Activated T-cell treated with anti-CD3 and anti-CD28 coated beads, Interleukin-2, amount 50 U/mL, for 1 hour (primary cell): ENCODE results near the gene SMOC1.

Experiments
- DNase-seq: peaks from one replicate; pipeline ENCODE4 v3.0.0-alpha.2; 2020

Gene SMOC1

DNA sequence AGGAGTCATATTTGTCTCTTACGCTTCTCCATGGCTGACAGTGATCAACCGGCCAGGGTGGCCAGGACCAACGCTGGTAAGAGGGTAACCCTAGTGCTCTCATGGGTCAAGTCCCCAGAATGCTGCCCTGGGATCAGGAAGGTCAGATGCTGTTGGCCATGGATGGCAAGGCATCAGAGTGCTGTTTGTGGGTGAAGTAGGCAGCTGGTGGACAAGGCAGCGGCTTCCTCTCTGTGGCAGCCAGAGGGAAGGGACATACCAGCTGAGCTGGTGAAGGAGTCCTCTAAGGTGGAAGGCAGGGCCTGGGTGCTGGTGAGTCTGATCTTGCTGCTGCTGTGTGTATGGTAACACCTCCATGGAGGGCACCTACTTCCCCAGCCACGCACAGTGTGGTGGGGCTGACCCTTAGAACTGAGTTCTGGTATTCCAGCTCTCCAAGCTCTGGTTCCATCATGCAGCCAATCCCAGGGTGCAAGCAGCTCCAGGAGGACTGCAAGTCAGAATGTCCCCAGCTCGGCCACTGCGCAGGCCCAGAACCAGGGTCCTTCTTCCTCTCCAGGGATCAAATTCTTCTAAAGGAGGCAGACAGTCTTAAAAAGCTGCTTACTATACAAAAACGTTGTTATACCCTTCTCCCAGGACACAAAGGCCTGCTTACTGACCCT is 13.4 kb upstream of the SMOC1 start:
- DNase-seq: no peak

- no peak for DNase-seq
These were observed 10.8 kb upstream of the SMOC1 start for GRCh38 chr14:69868363-69868963.

GRCh38 chr14:69870613-69871012 is 8.6 kb upstream of the SMOC1 start:
- DNase-seq: no peak

DNA sequence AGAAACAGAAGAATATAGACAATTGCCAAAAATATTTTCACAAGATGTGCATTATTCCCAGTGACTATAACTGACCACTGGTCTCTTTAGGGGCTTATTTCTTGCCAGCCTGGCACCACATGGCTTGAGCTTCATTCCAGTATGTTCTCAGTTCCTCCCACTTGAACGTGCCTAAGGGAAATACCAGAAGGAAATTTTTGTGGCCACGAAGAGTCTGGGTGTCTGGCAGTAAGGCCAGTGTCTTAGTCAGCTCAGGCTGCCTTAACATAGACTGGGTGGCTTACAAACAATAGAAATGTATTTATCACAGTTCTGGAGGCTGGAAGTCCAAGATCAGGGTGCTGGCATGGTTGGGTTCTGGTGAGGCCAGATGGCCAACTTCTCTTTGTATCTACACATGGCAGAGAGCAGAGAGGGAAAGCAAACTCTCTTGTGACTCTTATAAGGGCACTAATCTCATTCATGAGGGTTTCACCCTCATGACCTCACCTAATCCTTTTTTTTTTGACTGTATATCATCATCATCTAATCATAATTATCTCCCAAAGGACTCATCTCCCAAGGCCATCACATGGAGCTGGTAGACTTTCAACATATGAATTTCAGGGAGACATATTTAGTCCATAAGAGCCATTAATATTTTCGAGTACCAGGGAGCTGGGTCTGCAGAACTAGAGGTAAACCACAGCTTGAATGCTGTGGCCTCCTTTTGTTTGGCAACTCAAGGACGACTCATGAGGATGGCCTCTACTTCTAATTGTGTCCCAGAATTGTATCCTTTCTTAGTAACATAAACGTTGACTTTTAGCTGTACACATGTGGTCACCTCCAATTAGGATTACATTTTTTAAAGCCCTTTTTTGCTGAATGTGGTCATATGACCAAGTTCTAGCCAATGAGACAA is 5.1 kb upstream of the SMOC1 start:
- no peak for DNase-seq

DNA sequence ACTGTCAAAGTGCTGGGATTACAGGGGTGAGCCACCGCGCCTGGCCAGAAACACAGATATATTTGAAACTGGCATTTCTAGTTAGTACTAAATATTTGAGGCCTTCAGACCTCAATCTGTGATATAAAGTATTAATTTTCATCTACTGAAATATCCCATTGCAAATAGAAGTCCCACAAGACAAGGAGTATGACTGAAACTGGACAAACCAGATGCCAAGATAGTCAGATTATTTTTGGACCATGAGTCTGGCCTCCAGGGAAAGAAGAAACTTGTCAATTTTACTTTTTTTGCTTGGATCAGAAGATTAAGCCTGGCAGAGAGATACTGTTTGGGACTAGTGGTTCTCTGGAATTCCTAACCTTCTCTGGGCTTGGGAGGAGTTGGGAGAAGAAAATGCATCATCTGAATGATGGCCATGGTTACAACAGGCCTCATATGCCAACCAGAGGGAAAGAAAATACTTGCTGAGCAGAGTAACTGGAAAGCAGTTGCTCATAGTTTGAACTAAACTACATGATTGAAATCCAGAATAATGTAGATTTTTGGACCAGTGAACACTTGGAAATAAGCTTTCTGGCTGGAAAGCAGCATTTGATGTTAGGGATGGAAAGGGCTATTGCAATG is 2.9 kb upstream of the SMOC1 start:
- DNase-seq: no peak

- DNase-seq: no peak
These were observed 2.3 kb upstream of the SMOC1 start for GRCh38 chr14:69876848-69877306.

GRCh38 chr14:69877492-69877891 is 1.7 kb upstream of the SMOC1 start:
- DNase-seq: no peak

GRCh38 chr14:69878251-69878650 is 965 bp upstream of the SMOC1 start:
- no peak for DNase-seq

DNA sequence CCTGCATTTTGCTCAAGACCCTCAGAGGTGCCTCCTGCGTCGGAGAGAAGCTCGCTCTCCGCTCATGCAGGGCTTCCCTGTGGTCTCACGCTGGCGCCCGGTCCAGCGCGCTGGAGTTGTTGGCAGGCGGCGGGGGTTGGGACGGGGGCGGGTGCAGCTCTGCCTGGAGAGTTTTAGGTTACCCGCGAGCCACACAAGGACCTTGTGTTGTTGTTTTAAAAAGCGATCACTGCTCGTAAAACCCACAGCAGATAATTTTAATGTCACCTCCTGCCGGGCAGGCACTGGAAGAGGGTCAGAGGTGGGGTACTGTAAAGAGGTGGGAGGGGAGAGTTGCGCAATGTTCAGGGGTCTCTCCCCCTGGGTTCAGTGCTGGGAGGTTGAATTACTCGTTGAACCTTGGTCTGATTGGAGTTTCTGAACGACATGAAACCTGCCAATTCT is 850 bp downstream of the SMOC1 start:
- DNase-seq: no peak

DNA sequence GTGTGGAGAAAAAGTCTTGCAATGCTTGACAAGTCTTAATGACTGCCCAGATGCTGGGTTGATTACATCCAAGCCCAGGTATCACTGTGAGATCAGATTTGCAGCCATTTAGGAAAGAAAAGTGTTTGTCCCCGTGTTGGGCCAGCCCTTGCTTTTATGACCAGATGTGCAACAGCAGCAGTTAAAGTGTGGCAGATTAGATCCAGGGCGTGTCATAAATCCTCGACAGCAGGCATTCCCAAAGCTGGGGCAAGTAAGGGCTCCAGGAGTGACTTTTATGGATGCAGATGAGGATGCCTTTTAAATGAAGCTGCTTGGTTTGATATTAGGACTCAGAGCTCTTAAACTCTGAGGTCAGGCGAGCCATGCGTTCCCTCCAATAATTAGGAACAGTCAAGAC is 1.7 kb downstream of the SMOC1 start:
- DNase-seq: no peak

DNA sequence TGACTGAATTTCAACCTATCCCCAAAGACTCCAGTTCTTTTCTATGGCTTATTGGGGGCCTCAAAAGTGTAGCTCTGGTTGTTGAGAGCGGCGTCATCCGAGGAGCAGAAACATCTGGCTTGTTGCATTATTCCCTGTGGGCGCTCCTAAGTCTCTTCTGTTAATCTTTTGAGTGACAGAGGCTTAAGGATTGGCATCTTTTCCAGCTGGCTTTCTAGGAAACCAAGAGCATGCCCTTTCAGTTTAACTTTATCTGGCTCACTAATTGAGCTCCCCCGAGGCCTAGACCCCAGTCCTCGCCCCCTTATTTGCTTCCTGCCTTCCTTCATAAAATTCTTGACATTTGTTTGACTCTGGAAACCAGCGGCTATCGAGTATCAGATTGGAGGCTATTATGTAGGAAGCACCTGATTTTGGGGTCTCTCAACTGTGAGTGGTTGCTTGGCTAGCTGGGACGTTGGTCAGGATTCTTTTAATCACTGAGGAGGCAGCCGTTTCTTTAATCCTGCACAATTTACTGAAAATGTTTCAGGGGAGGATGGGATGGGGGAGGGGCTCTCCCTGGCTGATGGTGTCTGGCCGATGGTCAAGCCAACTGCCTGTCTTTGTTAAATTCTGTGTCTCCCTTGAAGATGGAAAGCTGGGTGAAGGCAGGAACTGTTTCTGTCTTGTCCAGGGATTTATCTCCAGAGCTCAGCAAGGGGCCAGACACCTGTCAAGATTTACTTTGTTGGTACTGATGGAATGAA is 3.1 kb downstream of the SMOC1 start:
- DNase-seq: no peak

GRCh38 chr14:69882915-69883314 is 3.7 kb downstream of the SMOC1 start:
- DNase-seq: no peak

- DNase-seq: no peak
These were observed 7.4 kb downstream of the SMOC1 start for GRCh38 chr14:69886453-69887242.

DNA sequence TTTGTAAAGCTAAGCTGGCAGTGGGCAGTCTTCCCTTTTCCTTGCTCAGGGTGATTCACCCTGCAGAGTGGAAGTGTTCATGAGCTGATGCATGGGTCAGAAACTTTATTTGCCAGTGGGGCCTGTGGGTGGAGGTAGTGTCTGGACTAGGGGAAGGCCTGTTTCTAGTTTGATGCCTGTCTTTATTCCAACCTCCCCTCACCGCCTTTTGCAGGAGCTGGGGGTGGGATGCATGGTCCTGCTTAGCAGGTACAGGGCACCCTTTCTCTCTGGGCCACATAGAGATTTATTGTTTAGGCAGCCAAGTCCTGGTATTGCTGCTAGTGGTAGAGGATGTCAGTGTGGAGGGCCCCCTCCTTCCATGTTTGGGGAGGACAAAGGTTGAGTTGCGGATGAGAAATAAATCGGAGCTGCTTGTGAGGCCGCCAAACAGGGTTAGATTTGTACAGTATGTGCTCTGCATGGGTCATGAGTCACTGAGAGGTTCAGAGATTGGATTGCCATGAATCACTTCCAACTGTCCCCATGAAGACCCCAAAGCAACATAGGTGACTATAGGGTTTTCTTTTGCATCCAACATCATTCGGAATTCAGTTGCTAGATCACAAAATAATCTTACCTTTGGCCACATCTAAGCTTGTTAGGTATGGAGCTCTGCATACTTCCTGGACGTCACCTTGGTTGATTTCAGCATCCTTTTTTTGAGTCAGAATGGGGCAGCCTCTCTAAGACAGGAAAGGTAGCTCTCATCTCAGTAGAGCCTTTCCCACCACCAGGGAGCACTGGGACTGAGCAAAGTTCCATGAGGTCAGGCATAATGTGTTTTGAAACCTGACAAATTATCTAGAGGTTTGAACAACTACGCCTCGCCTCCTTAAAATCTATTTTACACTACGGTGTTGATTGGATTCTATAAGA is 8.8 kb downstream of the SMOC1 start:
- DNase-seq: no peak

DNA sequence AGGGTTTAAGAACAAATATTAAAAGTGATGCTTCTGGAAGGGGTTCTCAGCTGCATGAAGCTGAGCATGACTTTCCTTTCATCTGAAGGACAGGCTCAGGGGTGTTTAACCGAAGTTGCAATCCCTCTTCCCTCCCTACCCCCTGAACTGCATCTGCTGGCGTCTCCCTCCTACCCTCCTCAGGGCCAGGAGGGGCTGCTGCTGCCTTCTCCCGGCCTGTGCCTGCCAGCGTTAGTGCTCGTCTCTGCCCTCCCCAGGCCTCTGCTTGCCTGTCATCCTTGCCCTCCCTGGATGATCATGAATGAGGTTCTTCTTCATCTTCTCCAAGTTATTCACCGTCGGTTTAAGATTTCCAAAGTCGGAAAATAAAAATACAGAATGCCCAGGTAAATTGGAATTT is 12.2 kb downstream of the SMOC1 start:
- DNase-seq: no peak

- no peak for DNase-seq
These were observed 15.9 kb downstream of the SMOC1 start for GRCh38 chr14:69895109-69895508.

GRCh38 chr14:69896080-69896479 is 16.9 kb downstream of the SMOC1 start:
- no peak for DNase-seq

DNA sequence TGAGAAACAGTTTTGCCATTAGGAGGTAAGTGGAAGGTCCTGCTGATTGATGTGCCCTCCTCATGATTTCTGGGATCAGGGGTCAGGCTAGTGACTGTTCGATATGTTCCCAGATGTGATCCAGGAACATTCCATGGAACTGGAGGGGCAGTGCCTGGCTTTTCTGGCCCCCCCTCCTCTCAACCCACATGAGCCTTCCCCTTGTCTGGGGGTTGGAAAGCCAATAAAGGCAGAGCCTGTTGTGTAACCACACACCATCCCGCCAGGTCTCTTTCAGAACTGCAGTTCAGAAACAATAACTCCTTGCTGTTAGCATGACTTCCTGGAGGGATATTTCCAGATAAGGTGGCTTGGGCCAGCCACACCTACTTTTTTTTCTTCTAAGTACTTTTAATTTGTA is 17.8 kb downstream of the SMOC1 start:
- DNase-seq: no peak

- no peak for DNase-seq
These were observed 21.4 kb downstream of the SMOC1 start for GRCh38 chr14:69900603-69901002.

DNA sequence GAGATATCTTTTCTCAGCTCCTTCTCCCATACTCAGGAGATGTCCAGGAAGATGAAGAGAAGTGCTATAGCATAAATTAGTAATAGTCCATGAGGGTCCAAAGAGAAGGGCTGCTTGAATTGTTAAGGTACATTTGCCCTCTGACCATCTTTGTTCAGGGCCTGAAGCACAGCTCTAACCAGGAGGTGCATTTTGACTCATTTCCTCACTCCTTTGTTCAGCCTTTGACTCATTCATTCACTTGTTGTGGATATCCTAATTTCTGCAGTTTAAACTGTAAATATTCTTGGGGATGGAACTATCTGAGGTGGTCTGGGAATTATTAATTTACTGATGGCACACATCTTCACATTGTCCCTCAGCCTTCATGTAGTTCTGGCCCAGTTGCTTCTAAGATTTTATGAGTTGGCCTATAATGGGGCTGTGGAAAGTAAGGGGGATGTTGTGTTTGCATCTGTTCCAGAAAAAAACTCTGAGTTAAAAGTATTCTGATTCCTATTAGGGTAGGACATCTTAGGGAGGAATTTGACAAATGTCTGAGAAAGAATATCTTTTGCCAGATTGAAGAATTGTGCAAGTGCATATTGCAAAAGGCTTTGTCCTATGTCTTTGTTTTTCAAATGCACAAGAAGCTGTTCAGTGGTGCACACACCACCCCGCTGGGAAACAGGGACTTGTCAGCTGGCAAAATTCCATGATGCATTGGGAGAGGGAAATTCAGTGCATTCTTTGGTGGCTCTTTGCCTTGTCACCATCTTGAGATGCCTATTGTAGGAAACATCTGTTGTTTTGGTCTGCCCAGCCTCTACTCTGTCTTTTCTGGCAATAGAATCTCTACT is 22.1 kb downstream of the SMOC1 start:
- no peak for DNase-seq
